WERI-Rb-1 (cell line): ENCODE measurements around the gene CRTC1.

Experiments
- DNase-seq: peaks from one replicate; pipeline ENCODE4 v3.0.0-alpha.2; 2020
- H3K27ac ChIP-seq: fragments of 250-450 bp; sonication (Bioruptor Pico); 2 replicates; pipeline ENCODE4 v1.5.1; 2020; ENCODE audit warnings: mild to moderate bottlenecking, moderate library complexity
- H3K27me3 ChIP-seq: fragments of 250-450 bp; sonication (Bioruptor Pico); 2 replicates; pipeline ENCODE4 v1.5.1; 2021; ENCODE audit warnings: mild to moderate bottlenecking, low read depth, moderate library complexity; ENCODE audit not compliant: insufficient read depth, severe bottlenecking
- H3K36me3 ChIP-seq: fragments of 250-450 bp; sonication (Bioruptor Pico); 2 replicates; pipeline ENCODE4 v1.5.1; 2020; ENCODE audit warnings: mild to moderate bottlenecking, moderate library complexity
- H3K4me3 ChIP-seq: 2 replicates; pipeline ENCODE4 v1.5.1; 2011; ENCODE audit warnings: low read depth, mild to moderate bottlenecking, control low read depth, low read length
- H3K9me3 ChIP-seq: fragments of 250-450 bp; sonication (Bioruptor Pico); 2 replicates; pipeline ENCODE4 v1.5.1; 2021; ENCODE audit warnings: mild to moderate bottlenecking, moderate library complexity; ENCODE audit not compliant: severe bottlenecking
- CTCF ChIP-seq: IDR thresholded peaks from 2 replicates; pipeline ENCODE4 v1.5.1; 2011; ENCODE audit warnings: low read depth, mild to moderate bottlenecking, control low read depth, inconsistent platforms, low read length

Gene CRTC1

DNA sequence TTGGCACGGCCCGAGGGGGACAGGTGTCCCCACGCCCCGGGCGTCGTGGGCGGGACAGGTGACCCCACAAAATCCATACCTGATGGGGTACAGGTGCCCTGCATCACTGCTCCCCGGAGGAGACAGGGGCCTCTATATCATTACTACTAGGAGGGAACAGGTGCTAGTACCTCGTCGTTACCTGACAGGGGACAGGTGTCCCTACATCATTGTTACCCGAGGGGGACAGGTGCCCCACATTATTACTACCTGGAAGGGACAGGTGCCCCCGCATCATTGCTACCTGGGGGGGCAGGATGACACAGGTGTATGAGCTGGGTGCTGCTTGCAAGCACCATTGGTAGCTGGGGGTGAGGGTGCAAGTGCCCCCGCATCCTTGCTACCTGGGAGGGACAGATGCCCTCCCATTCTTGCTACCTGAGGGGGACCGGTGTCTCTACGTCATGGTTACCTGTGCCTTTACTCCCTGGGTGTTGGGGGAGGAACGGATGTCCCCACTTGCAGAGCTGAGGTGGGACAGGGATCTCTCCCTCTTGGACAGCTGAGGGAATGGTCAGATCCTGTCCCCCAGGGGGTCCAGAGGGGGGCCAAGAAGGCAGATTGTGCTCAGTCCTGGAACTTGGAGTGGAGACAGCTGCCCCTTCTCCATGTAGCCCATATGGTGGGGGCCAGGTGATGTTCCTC lies 620 bp downstream of the CRTC1 start:
- peak overlapping the region; percentile 49 for H3K4me3 ChIP-seq
- H3K36me3 ChIP-seq, result peaks cover 11% of the 10 kb centered on the region
- no peak for TF ChIP-seq CTCF
- H3K9me3 ChIP-seq, result no peaks in the 10 kb centered on the region
- no peak for DNase-seq
- peak overlapping the region; percentile 28; the same call in 1 of the 2 replicates for H3K27ac ChIP-seq
- no peaks in the 10 kb centered on the region for H3K27me3 ChIP-seq

GRCh38 chr19:18684642-18684993 lies 1.1 kb downstream of the CRTC1 start:
- H3K36me3 ChIP-seq, result peaks cover 11% of the 10 kb centered on the region
- H3K4me3 ChIP-seq, result no peak overlapping the region
- H3K27me3 ChIP-seq, result no peaks in the 10 kb centered on the region
- TF ChIP-seq CTCF, result no peak
- H3K27ac ChIP-seq, result no peak overlapping the region
- H3K9me3 ChIP-seq, result no peaks in the 10 kb centered on the region
- DNase-seq, result no peak

GRCh38 chr19:18685597-18686190 lies 2.2 kb downstream of the CRTC1 start:
- no peak for DNase-seq
- Histone ChIP-seq H3K36me3 (peaks cover 11% of the 10 kb centered on the region), H3K4me3 (no peak overlapping the region), H3K9me3 (no peaks in the 10 kb centered on the region), H3K27me3 (no peaks in the 10 kb centered on the region), H3K27ac (no peak overlapping the region)
- TF ChIP-seq CTCF, result no peak

DNA sequence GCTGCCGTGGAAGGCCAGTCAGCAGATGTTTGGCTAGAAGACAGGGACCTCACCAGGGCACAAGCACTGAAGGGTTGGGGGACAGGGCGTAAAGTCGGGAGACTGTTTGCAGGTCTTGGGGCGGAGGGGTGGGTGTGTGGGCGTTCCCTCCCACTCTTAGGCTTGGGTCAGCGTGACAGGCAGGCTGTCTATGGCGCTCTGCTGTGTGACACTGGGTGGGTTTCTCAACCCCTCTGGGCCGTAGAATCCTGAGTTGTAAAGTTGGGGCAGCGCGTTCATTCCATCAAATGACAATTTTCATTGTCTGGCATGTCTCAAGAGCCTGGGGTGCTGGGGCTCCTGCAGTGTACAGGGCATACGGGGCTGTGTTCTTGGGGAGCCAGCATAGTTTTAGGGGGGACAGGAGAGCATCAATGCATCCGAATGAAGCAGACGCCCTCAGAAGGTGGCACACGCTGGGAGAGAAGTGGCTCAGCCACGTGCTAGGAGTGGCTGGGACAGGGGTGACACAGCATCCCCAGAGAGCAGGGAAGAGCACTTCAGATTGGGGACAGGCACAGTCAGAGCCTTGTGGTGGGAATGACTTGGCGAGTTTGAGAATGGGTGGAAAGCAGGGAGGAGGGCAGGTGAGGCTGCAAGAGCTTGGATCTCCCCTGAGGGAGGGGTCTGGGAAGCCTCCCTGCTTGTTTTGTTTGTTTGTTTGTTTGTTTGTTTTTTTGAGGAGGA lies 4.4 kb downstream of the CRTC1 start:
- H3K9me3 ChIP-seq, result no peaks in the 10 kb centered on the region
- no peak for TF ChIP-seq CTCF
- DNase-seq, result no peak
- H3K4me3 ChIP-seq, result no peak overlapping the region
- H3K27me3 ChIP-seq, result no peaks in the 10 kb centered on the region
- H3K36me3 ChIP-seq, result peaks cover 11% of the 10 kb centered on the region
- H3K27ac ChIP-seq, result no peak overlapping the region

DNA sequence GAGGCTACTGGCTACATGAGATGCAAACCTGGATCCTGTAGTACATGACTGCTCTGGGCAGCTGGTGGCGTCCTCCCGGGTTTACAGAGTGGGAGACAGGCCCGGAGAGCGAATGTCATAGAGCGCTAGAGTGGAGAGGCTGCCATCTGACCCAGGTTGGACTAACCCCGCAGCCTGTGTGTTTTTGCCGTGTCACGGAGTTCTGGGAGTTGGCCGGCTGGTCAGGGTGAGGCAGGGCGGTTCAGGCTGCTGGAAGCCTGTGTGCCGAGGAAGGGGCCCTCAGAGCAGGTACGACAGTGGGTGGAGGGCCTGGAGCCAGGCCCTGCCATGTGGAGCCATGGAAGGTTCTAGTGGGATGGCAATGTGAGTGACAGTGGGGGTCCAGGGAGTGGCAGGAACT lies 12.5 kb downstream of the CRTC1 start:
- H3K27ac ChIP-seq, result no peak overlapping the region
- H3K36me3 ChIP-seq, result peaks cover 3% of the 10 kb centered on the region; the same call in 1 of the 2 replicates
- H3K9me3 ChIP-seq, result no peaks in the 10 kb centered on the region
- H3K27me3 ChIP-seq, result no peaks in the 10 kb centered on the region
- DNase-seq, result no peak
- TF ChIP-seq CTCF, result no peak
- H3K4me3 ChIP-seq, result no peak overlapping the region
